ENCODE measurements around the gene SIRT3. TPM values are rescaled to one million over a fixed set of nuclear protein-coding genes. Genes with fewer than 3 reads are reported as not detected.

SIRT3 gene
- total RNA-seq, 1 donor from 2014 or later, result 69.9 TPM

GRCh38 chr11:267491-267994 is 31.4 kb upstream of the SIRT3 start:
- no peaks in the 10 kb centered on the region for H3K27me3 ChIP-seq
- no peaks in the 10 kb centered on the region for H3K4me1 ChIP-seq
- intact Hi-C loops (cut with DNase I), result no loop called here
- H3K4me3 ChIP-seq, result peak overlapping the region in 1 of 2 donors; percentile 49
- no peaks in the 10 kb centered on the region for H3K9me3 ChIP-seq
- peak overlapping the region; percentile 67 to 68 for H3K27ac ChIP-seq
- H3K36me3 ChIP-seq, result no peaks in the 10 kb centered on the region
- no peak for DNase-seq (ENCODE audit: low spot score in 2 of 2)
- TF ChIP-seq, protein P1, sequence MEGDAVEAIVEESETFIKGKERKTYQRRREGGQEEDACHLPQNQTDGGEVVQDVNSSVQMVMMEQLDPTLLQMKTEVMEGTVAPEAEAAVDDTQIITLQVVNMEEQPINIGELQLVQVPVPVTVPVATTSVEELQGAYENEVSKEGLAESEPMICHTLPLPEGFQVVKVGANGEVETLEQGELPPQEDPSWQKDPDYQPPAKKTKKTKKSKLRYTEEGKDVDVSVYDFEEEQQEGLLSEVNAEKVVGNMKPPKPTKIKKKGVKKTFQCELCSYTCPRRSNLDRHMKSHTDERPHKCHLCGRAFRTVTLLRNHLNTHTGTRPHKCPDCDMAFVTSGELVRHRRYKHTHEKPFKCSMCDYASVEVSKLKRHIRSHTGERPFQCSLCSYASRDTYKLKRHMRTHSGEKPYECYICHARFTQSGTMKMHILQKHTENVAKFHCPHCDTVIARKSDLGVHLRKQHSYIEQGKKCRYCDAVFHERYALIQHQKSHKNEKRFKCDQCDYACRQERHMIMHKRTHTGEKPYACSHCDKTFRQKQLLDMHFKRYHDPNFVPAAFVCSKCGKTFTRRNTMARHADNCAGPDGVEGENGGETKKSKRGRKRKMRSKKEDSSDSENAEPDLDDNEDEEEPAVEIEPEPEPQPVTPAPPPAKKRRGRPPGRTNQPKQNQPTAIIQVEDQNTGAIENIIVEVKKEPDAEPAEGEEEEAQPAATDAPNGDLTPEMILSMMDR (IDR thresholded peaks at IDR 0.05), result no peak

DNA sequence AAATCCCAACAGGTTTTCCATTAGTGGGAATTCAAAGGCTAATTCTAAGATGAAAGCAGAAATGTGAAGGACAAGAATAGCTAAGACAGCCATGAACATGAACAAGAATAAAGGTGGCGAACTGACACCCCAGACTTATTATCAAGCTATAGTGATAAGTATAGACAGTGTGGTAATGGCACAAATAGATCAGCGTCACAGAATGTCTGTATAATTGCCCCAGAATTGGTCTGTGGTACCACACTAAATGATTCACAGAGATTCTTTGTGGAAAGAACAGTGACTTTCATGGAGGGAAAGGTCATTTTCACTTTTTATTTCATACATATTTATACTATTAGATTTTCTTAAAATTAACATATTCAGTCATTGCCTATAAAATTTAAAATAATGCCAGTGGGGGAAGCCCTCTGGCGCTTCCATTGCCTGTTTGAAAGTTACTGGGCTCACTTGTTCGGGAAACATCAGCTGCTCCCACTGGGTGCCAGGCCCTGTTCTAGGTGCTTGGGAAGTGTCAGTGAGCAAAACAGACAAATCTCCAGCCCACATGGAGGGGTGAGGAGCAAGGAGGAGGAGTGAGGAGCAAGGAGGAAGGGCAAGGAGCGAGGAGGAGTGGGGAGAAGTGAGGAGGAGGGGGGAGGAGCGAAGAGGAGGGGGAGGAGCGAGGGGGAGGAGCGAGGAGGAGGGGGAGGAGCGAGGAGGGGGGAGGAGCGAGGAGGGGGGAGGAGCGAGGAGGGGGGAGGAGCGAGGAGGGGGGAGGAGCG is 30.7 kb upstream of the SIRT3 start:
- no peaks in the 10 kb centered on the region for H3K9me3 ChIP-seq
- H3K36me3 ChIP-seq, result no peaks in the 10 kb centered on the region
- intact Hi-C loops (cut with DNase I), result no loop called here
- H3K4me3 ChIP-seq, result no peak overlapping the region
- TF ChIP-seq, protein P1 (IDR thresholded peaks at IDR 0.05), result no peak
- no peak for DNase-seq (ENCODE audit: low spot score in 2 of 2)
- no peaks in the 10 kb centered on the region for H3K4me1 ChIP-seq
- no peaks in the 10 kb centered on the region for H3K27me3 ChIP-seq
- H3K27ac ChIP-seq, result no peak overlapping the region

- Histone ChIP-seq H3K27ac (no peak overlapping the region), H3K9me3 (no peaks in the 10 kb centered on the region), H3K36me3 (no peaks in the 10 kb centered on the region), H3K4me1 (no peaks in the 10 kb centered on the region), H3K4me3 (no peak overlapping the region), H3K27me3 (no peaks in the 10 kb centered on the region)
- intact Hi-C loops (cut with DNase I), result no loop called here
- no peak for DNase-seq (ENCODE audit: low spot score in 2 of 2)
- TF ChIP-seq, protein P1 (IDR thresholded peaks at IDR 0.05), result no peak
These were observed 25.5 kb upstream of the SIRT3 start for GRCh38 chr11:261624-262023.

DNA sequence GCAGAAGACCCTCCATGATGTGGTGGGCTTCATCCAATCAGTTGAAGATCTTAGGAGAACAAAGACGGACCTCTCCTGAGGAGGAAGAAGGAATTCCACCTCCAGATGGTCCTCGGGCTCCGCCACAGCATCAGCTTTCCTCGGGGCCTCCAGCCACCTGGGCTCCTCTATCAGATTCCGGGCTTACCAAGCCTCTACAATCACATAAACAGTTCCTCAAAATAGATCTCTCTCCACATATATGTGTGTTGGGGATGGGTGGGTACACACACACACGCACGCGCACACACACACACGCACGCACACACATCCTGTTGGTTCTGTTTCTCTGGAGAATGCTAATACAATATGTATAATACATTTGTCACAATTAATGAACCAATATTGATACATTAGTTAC is 23.3 kb upstream of the SIRT3 start:
- Histone ChIP-seq H3K4me1 (no peaks in the 10 kb centered on the region), H3K36me3 (no peaks in the 10 kb centered on the region), H3K9me3 (no peaks in the 10 kb centered on the region), H3K27ac (no peak overlapping the region), H3K4me3 (no peak overlapping the region), H3K27me3 (no peaks in the 10 kb centered on the region)
- intact Hi-C loops (cut with DNase I), result no loop called here
- DNase-seq (ENCODE audit: low spot score in 2 of 2), result no peak
- TF ChIP-seq, protein P1 (IDR thresholded peaks at IDR 0.05), result no peak

DNA sequence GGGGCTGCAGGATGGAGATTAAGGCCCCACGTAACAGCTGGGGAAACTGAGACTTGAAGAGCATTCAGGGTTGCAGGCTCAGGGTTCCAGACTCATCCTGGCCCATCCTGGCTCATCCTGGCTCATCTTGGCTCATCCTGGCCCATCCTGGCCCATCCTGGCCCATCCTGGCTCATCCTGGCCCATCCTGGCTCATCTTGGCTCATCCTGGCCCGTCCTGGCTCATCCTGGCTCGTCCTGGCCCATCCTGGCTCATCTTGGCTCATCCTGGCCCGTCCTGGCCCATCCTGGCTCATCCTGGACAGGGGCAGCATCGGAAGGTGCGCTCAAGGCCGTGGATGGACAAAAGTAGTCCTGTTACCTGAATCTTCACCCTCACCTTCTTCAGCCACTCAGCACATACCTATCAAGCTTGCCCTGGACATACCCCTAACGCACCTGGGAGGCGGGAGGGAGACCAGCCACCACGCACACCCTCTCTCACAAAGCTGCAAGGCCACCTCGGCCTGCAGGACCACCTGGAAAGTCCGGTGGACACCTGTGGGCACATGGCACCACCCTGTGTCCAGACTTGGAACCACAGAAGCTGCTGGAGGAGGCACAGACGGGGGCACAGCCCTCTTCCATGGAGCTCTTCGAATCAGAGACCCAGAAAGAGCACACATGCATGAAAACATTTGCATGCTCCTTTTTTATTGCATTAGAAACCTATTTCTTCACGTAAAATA is 21.8 kb upstream of the SIRT3 start:
- Histone ChIP-seq H3K36me3 (peaks cover 2 to 3% of the 10 kb centered on the region in 2 donors), H3K9me3 (no peaks in the 10 kb centered on the region), H3K27me3 (no peaks in the 10 kb centered on the region), H3K27ac (no peak overlapping the region), H3K4me3 (no peak overlapping the region), H3K4me1 (no peaks in the 10 kb centered on the region)
- intact Hi-C loops (cut with DNase I), result no loop called here
- DNase-seq (ENCODE audit: low spot score in 2 of 2), result peak in 1 of 2 donors; percentile 43
- TF ChIP-seq, protein P1 (IDR thresholded peaks at IDR 0.05), result no peak
